ENCODE results near the gene PEPD.

Gene PEPD

GRCh38 chr19:33462112-33462791, 59.3 kb downstream of the PEPD start:
- Mint-ChIP-seq H3K36me3 (ENCODE audit: insufficient read depth) (peaks cover 5% of the 10 kb centered on the region), H3K27ac (ENCODE audit: low read depth) (no peak overlapping the region), H3K27me3 (no peaks in the 10 kb centered on the region), H3K4me1 (no peaks in the 10 kb centered on the region), H3K4me3 (no peak overlapping the region), H3K9me3 (no peaks in the 10 kb centered on the region)
- ATAC-seq (replicated peaks; ENCODE audit: extremely low read depth, poor library complexity, severe bottlenecking): no peak
- no peak for DNase-seq (ENCODE audit: low spot score in 2 of 2)

GRCh38 chr19:33461256-33462111, 60.1 kb downstream of the PEPD start:
- Mint-ChIP-seq H3K4me1 (no peaks in the 10 kb centered on the region), H3K4me3 (no peak overlapping the region), H3K27ac (ENCODE audit: low read depth) (no peak overlapping the region), H3K36me3 (ENCODE audit: insufficient read depth) (peaks cover 5% of the 10 kb centered on the region), H3K9me3 (no peaks in the 10 kb centered on the region), H3K27me3 (no peaks in the 10 kb centered on the region)
- ATAC-seq (replicated peaks; ENCODE audit: extremely low read depth, poor library complexity, severe bottlenecking) (no peak), DNase-seq (ENCODE audit: low spot score in 2 of 2) (no peak)

- no peaks in the 10 kb centered on the region for H3K4me1 Mint-ChIP-seq
- no peak overlapping the region for H3K27ac Mint-ChIP-seq (ENCODE audit: low read depth)
Measured at GRCh38 chr19:33460221-33460908, 61.2 kb downstream of the PEPD start.

GRCh38 chr19:33459222-33460090, 62.1 kb downstream of the PEPD start:
- Mint-ChIP-seq H3K27me3 (no peaks in the 10 kb centered on the region), H3K27ac (ENCODE audit: low read depth) (no peak overlapping the region)
- no peak for DNase-seq (ENCODE audit: low spot score in 2 of 2)

More at GRCh38 chr19:33460221-33460908, 61.2 kb downstream of the PEPD start:
- peaks cover 4% of the 10 kb centered on the region for H3K36me3 Mint-ChIP-seq (ENCODE audit: insufficient read depth)
- DNase-seq (ENCODE audit: low spot score in 2 of 2): no peak
- no peaks in the 10 kb centered on the region for H3K9me3 Mint-ChIP-seq
- H3K27me3 Mint-ChIP-seq: no peaks in the 10 kb centered on the region
- no peak for ATAC-seq (replicated peaks; ENCODE audit: extremely low read depth, poor library complexity, severe bottlenecking)
- H3K4me3 Mint-ChIP-seq: no peak overlapping the region

GRCh38 chr19:33458807-33459206, 62.8 kb downstream of the PEPD start:
- Mint-ChIP-seq H3K4me1 (no peaks in the 10 kb centered on the region), H3K36me3 (ENCODE audit: insufficient read depth) (peaks cover 4% of the 10 kb centered on the region), H3K9me3 (no peaks in the 10 kb centered on the region), H3K27ac (ENCODE audit: low read depth) (no peak overlapping the region), H3K27me3 (no peaks in the 10 kb centered on the region), H3K4me3 (no peak overlapping the region)
- DNase-seq (ENCODE audit: low spot score in 2 of 2): no peak
- ATAC-seq (replicated peaks; ENCODE audit: extremely low read depth, poor library complexity, severe bottlenecking): no peak

More at GRCh38 chr19:33459222-33460090, 62.1 kb downstream of the PEPD start:
- no peak for ATAC-seq (replicated peaks; ENCODE audit: extremely low read depth, poor library complexity, severe bottlenecking)
- Mint-ChIP-seq H3K36me3 (ENCODE audit: insufficient read depth) (peaks cover 4% of the 10 kb centered on the region), H3K9me3 (no peaks in the 10 kb centered on the region), H3K4me3 (no peak overlapping the region), H3K4me1 (no peaks in the 10 kb centered on the region)

- Mint-ChIP-seq H3K27ac (ENCODE audit: low read depth) (no peak overlapping the region), H3K4me1 (no peaks in the 10 kb centered on the region), H3K9me3 (no peaks in the 10 kb centered on the region), H3K36me3 (ENCODE audit: insufficient read depth) (peaks cover 2% of the 10 kb centered on the region), H3K4me3 (no peak overlapping the region), H3K27me3 (no peaks in the 10 kb centered on the region)
- DNase-seq (ENCODE audit: low spot score in 2 of 2): no peak
- no peak for ATAC-seq (replicated peaks; ENCODE audit: extremely low read depth, poor library complexity, severe bottlenecking)
Measured at GRCh38 chr19:33458171-33458633, 63.4 kb downstream of the PEPD start.

- DNase-seq (ENCODE audit: low spot score in 2 of 2) (no peak), ATAC-seq (replicated peaks; ENCODE audit: extremely low read depth, poor library complexity, severe bottlenecking) (no peak)
- no peaks in the 10 kb centered on the region for H3K9me3 Mint-ChIP-seq
- no peaks in the 10 kb centered on the region for H3K27me3 Mint-ChIP-seq
- no peak overlapping the region for H3K4me3 Mint-ChIP-seq
- peaks cover 2% of the 10 kb centered on the region for H3K36me3 Mint-ChIP-seq (ENCODE audit: insufficient read depth)
- H3K27ac Mint-ChIP-seq (ENCODE audit: low read depth): no peak overlapping the region
- no peaks in the 10 kb centered on the region for H3K4me1 Mint-ChIP-seq
Measured at GRCh38 chr19:33456845-33457220, 64.8 kb downstream of the PEPD start.

GRCh38 chr19:33456076-33456844, 65.3 kb downstream of the PEPD start:
- Mint-ChIP-seq H3K9me3 (no peaks in the 10 kb centered on the region), H3K4me3 (no peak overlapping the region), H3K36me3 (ENCODE audit: insufficient read depth) (no peaks in the 10 kb centered on the region), H3K27me3 (no peaks in the 10 kb centered on the region), H3K27ac (ENCODE audit: low read depth) (no peak overlapping the region), H3K4me1 (no peaks in the 10 kb centered on the region)
- DNase-seq (ENCODE audit: low spot score in 2 of 2) (no peak), ATAC-seq (replicated peaks; ENCODE audit: extremely low read depth, poor library complexity, severe bottlenecking) (no peak)

- ATAC-seq (replicated peaks; ENCODE audit: extremely low read depth, poor library complexity, severe bottlenecking): no peak
- H3K4me3 Mint-ChIP-seq: no peak overlapping the region
- no peaks in the 10 kb centered on the region for H3K27me3 Mint-ChIP-seq
- DNase-seq (ENCODE audit: low spot score in 2 of 2): no peak
- no peaks in the 10 kb centered on the region for H3K9me3 Mint-ChIP-seq
- H3K36me3 Mint-ChIP-seq (ENCODE audit: insufficient read depth): peaks cover 4% of the 10 kb centered on the region
- H3K27ac Mint-ChIP-seq (ENCODE audit: low read depth): no peak overlapping the region
- no peaks in the 10 kb centered on the region for H3K4me1 Mint-ChIP-seq
Measured at GRCh38 chr19:33453265-33453664, 68.3 kb downstream of the PEPD start.

GRCh38 chr19:33450689-33451088, 70.9 kb downstream of the PEPD start:
- ATAC-seq (replicated peaks; ENCODE audit: extremely low read depth, poor library complexity, severe bottlenecking) (no peak), DNase-seq (ENCODE audit: low spot score in 2 of 2) (no peak)
- H3K36me3 Mint-ChIP-seq (ENCODE audit: insufficient read depth): peaks cover 4% of the 10 kb centered on the region
- no peaks in the 10 kb centered on the region for H3K9me3 Mint-ChIP-seq
- H3K27me3 Mint-ChIP-seq: no peaks in the 10 kb centered on the region
- no peaks in the 10 kb centered on the region for H3K4me1 Mint-ChIP-seq
- H3K4me3 Mint-ChIP-seq: no peak overlapping the region
- H3K27ac Mint-ChIP-seq (ENCODE audit: low read depth): no peak overlapping the region

- H3K27me3 Mint-ChIP-seq: no peaks in the 10 kb centered on the region
- ATAC-seq (replicated peaks; ENCODE audit: extremely low read depth, poor library complexity, severe bottlenecking) (no peak), DNase-seq (ENCODE audit: low spot score in 2 of 2) (no peak)
- no peak overlapping the region for H3K4me3 Mint-ChIP-seq
- H3K4me1 Mint-ChIP-seq: no peaks in the 10 kb centered on the region
- H3K9me3 Mint-ChIP-seq: no peaks in the 10 kb centered on the region
- H3K36me3 Mint-ChIP-seq (ENCODE audit: insufficient read depth): peaks cover 4% of the 10 kb centered on the region
- no peak overlapping the region for H3K27ac Mint-ChIP-seq (ENCODE audit: low read depth)
Measured at GRCh38 chr19:33449799-33450198, 71.8 kb downstream of the PEPD start.
